Measurements from ENCODE around the gene OR14K1.
"Not testable (repeated sequence)": the region's sequence is repeated elsewhere in the genome, so short reads cannot be mapped to it uniquely, and the experiment has no call there.

OR14K1 gene

GRCh38 chr1:247746391-247746935, 8.0 kb downstream of the OR14K1 start:
- no peak overlapping the region for H3K27ac ChIP-seq
- no peak for TF ChIP-seq ZFX (IDR thresholded peaks at IDR 0.05; ENCODE audit: borderline replicate concordance)
- TF ChIP-seq, protein P1, sequence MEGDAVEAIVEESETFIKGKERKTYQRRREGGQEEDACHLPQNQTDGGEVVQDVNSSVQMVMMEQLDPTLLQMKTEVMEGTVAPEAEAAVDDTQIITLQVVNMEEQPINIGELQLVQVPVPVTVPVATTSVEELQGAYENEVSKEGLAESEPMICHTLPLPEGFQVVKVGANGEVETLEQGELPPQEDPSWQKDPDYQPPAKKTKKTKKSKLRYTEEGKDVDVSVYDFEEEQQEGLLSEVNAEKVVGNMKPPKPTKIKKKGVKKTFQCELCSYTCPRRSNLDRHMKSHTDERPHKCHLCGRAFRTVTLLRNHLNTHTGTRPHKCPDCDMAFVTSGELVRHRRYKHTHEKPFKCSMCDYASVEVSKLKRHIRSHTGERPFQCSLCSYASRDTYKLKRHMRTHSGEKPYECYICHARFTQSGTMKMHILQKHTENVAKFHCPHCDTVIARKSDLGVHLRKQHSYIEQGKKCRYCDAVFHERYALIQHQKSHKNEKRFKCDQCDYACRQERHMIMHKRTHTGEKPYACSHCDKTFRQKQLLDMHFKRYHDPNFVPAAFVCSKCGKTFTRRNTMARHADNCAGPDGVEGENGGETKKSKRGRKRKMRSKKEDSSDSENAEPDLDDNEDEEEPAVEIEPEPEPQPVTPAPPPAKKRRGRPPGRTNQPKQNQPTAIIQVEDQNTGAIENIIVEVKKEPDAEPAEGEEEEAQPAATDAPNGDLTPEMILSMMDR (IDR thresholded peaks at IDR 0.05), result no peak

- TF ChIP-seq, protein P1 (IDR thresholded peaks at IDR 0.05), result no peak
- TF ChIP-seq ZFX (IDR thresholded peaks at IDR 0.05; ENCODE audit: borderline replicate concordance), result no peak
- H3K27ac ChIP-seq, result no peak overlapping the region
Observed at GRCh38 chr1:247747616-247748015, 9.2 kb downstream of the OR14K1 start.

DNA sequence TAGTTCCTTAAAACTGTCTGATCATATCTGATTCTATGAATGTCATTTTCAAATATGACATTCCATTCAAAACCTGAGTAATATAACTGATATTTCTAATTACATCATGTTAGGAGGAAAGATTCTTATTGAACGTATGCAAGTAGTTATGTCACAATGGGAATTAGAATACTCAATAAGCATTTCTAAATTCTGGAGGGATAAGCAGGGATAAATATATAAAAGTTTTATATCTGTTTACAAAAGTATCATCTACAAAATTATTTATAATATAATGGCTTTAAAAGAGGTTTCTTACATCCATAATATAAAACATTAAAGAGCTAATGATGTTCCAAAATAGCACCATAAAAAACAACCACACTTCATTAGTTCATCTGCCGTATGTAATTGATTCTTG, 9.6 kb downstream of the OR14K1 start, which contains the start of gene OR14A2:
TSS of gene OR14A2 (minus strand) at position 101 of the 400 bp plus-strand sequence.
- no peak for TF ChIP-seq ZFX (IDR thresholded peaks at IDR 0.05; ENCODE audit: borderline replicate concordance)
- TF ChIP-seq, protein P1 (IDR thresholded peaks at IDR 0.05), result no peak
- H3K27ac ChIP-seq, result no peak within 1 kb of the TSS

DNA sequence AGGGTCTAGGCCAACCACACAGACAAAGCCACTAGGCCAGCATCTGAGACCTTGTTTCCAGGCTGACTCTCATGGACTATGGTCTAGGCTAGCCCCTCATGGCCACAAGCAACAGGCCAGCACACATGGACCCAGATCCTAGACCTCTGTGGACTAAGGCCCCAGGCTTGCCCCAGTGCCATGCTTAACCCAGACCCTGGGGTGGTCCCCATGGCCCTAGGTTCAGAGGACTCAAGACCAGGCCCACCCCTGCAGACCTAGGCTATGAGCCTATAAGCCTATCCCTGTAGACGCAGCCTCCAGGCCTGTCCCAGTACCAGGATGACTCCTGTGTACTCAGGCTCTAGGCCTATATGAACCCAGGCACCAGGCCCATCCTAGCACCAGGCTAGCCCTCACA, 11.5 kb downstream of the OR14K1 start:
- no peak overlapping the region for H3K27ac ChIP-seq
- TF ChIP-seq, protein P1 (IDR thresholded peaks at IDR 0.05), result no peak
- TF ChIP-seq ZFX (IDR thresholded peaks at IDR 0.05; ENCODE audit: borderline replicate concordance), result no peak

DNA sequence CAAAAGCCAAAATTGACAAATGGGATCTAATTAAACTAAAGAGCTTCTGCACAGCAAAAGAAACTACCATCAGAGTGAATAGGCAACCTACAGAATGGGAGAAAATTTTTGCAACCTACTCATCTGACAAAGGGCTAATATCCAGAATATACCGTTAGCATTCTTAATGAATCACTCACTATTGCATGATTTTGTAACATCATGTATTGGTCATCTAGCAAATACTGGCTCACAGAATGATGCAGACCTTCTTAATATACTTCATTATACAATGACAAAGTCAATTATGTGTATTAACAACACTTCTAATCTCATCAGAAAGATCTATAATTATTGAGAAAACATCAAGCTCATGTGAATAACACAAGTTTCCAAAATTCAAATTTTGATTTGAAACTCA, 15.9 kb downstream of the OR14K1 start:
- not testable (repeated sequence) for H3K27ac ChIP-seq

DNA sequence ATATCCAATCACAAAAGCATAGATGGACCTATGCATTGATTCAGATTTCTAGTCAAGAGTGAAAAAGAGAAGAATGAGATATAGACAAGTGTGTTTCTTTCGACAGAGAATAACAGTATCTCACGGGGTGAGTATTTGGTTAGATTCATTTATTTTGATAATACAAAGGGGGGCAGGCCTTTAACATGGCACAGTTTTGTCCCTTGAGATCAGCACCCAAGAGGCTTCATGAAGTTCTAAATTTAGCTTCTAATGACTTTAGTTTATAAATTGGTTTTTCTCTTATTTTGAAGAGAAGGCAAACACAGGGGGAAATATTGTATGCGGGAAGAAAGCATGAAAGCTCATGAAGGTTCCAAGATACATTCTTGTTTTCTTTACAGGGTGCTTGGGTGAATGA, 22.0 kb downstream of the OR14K1 start, which contains the start of gene OR1C1:
TSS of gene OR1C1 (minus strand) at position 101 of the 400 bp plus-strand sequence. CDS start 2,150 bp downstream, outside the sequence.
- no peak for TF ChIP-seq ZFX (IDR thresholded peaks at IDR 0.05; ENCODE audit: borderline replicate concordance)
- TF ChIP-seq, protein P1 (IDR thresholded peaks at IDR 0.05), result no peak
- no peak within 1 kb of the TSS for H3K27ac ChIP-seq

DNA sequence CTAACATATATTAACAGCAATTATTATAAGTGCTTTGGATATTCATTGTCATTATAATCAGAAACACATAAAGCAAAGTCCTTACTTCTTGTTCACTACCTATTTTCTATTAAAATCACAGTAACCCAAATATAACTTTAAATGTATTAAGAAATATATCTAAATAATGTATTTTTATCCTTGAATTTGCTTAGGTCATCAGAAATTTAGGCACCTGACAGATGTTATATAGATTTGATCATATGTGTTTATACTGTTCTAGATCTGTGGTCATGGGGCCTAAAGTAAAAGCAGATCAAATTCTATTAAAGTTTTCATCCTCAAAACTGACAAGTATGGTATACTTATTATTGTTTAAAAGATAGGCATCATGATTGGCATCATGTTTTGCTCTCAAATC, 31.2 kb downstream of the OR14K1 start:
- TF ChIP-seq, protein P1 (IDR thresholded peaks at IDR 0.05), result no peak
- no peak for TF ChIP-seq ZFX (IDR thresholded peaks at IDR 0.05; ENCODE audit: borderline replicate concordance)

More for the DNA sequence above, 31.2 kb downstream of the OR14K1 start:
- no peak overlapping the region for H3K27ac ChIP-seq

All from 22Rv1 (cell line).